T47D (cell line): ENCODE measurements around the gene TK2.
A peak's percentile ranks its signal among the peaks of the same experiment; 100 is the strongest.
"Not testable (repeated sequence)": the region's sequence is repeated elsewhere in the genome, so short reads cannot be mapped to it uniquely, and the experiment has no call there.

Experiments
- DNase-seq, 2 experiments: peaks; one replicate each; pipeline versions ENCODE4 v3.0.0 to v3.0.0-alpha.2; 2011 to 2012; ENCODE audit warnings: low read depth in 1 of 2, low spot score in 1 of 2
- JUND ChIP-seq: IDR thresholded peaks from 2 replicates; pipeline ENCODE4 v1.6.1; 2012; ENCODE audit warnings: low read depth
- in situ Hi-C: cut with HindIII; loops from 2 replicates; pipeline ENCODE4 v1.10.0; 2016; ENCODE audit warnings: low sequenced_read_pairs, low pct_unique_long_range_greater_than_20kb

The TK2 gene

GRCh38 chr16:66474750-66475199 lies 75.1 kb downstream of the TK2 start:
- no peak for TF ChIP-seq JUND
- in situ Hi-C loops = no loop called here
- no peak for DNase-seq

- in situ Hi-C loops = no loop called here
- DNase-seq = peak in 1 of 2 experiments; percentile 57
Observed at GRCh38 chr16:66473654-66474519, 76.0 kb downstream of the TK2 start.

GRCh38 chr16:66473051-66473571 lies 76.8 kb downstream of the TK2 start:
- in situ Hi-C loops = no loop called here
- no peak for TF ChIP-seq JUND
- DNase-seq = no peak

More at GRCh38 chr16:66473654-66474519, 76.0 kb downstream of the TK2 start:
- TF ChIP-seq JUND = no peak

GRCh38 chr16:66471716-66472393 lies 78.1 kb downstream of the TK2 start:
- no peak for TF ChIP-seq JUND
- peak in 1 of 2 experiments; percentile 18 for DNase-seq

GRCh38 chr16:66471264-66471663 lies 78.7 kb downstream of the TK2 start:
- in situ Hi-C loops = no loop called here
- no peak for DNase-seq
- no peak for TF ChIP-seq JUND

More at GRCh38 chr16:66471716-66472393, 78.1 kb downstream of the TK2 start:
- in situ Hi-C loops = no loop called here

- in situ Hi-C loops = no loop called here
- TF ChIP-seq JUND = no peak
- DNase-seq = no peak
Observed at GRCh38 chr16:66470556-66470955, 79.4 kb downstream of the TK2 start.

GRCh38 chr16:66469947-66470546 lies 79.9 kb downstream of the TK2 start:
- DNase-seq = no peak
- in situ Hi-C loops = no loop called here
- TF ChIP-seq JUND = no peak

- in situ Hi-C loops = no loop called here
- TF ChIP-seq JUND = no peak
- DNase-seq = no peak
Observed at GRCh38 chr16:66469291-66469946, 80.5 kb downstream of the TK2 start.

- TF ChIP-seq JUND = no peak
- no peak for DNase-seq
- in situ Hi-C loops = no loop called here
Observed at GRCh38 chr16:66468321-66468965, 81.5 kb downstream of the TK2 start.

GRCh38 chr16:66467611-66468010 lies 82.3 kb downstream of the TK2 start:
- no peak for DNase-seq
- in situ Hi-C loops = no loop called here
- TF ChIP-seq JUND = no peak

- DNase-seq, in situ Hi-C loops: not testable (repeated sequence)
Observed at GRCh38 chr16:66466636-66467035, 83.3 kb downstream of the TK2 start.

- DNase-seq, in situ Hi-C loops: not testable (repeated sequence)
Observed at GRCh38 chr16:66465946-66466345, 84.0 kb downstream of the TK2 start.
